HEK293T (cell line): Measurements from ENCODE around the gene C2orf72.
"Not testable (repeated sequence)": the region's sequence is repeated elsewhere in the genome, so short reads cannot be mapped to it uniquely, and the experiment has no call there.

Experiments
- CTCF ChIA-PET: fragments of 350-600 bp; formaldehyde crosslinking; extraction: SDS; loops from one replicate; lab custom pipeline; 2021; ENCODE audit warnings: antibody characterized with exemption, inconsistent platforms; lab: Yijun Ruan, JAX
- POLR2A ChIA-PET: fragments of 350-600 bp; formaldehyde crosslinking; extraction: SDS; loops from one replicate; lab custom pipeline; 2020; ENCODE audit warnings: antibody characterized with exemption, inconsistent platforms; lab: Yijun Ruan, JAX
- DNase-seq: peaks from one replicate; pipeline ENCODE4 v3.0.0; 2012; ENCODE audit warnings: mixed read lengths; ENCODE audit errors: extremely low spot score
- ARNT ChIP-seq: fragments of 450-650 bp; IDR thresholded peaks from 2 replicates; pipeline ENCODE4 v1.6.1; 2017; ENCODE audit warnings: mild to moderate bottlenecking
- BHLHE40 ChIP-seq: fragments of 450-650 bp; IDR thresholded peaks from 2 replicates; pipeline ENCODE4 v1.6.1; 2016; ENCODE audit warnings: mild to moderate bottlenecking, moderate library complexity, borderline replicate concordance
- CTBP1 ChIP-seq: fragments of 450-650 bp; IDR thresholded peaks from 2 replicates; pipeline ENCODE4 v1.6.1; 2016; ENCODE audit warnings: borderline replicate concordance
- ELF4 ChIP-seq: fragments of 450-650 bp; IDR thresholded peaks from 2 replicates; pipeline ENCODE4 v1.6.1; 2017; ENCODE audit warnings: antibody characterized with exemption
- FOXA1 ChIP-seq: fragments of 450-650 bp; IDR thresholded peaks from 2 replicates; pipeline ENCODE4 v1.6.1; 2016; ENCODE audit warnings: mild to moderate bottlenecking
- FOXK2 ChIP-seq: fragments of 450-650 bp; IDR thresholded peaks from 2 replicates; pipeline ENCODE4 v1.6.1; 2016; ENCODE audit warnings: mild to moderate bottlenecking
- FOXM1 ChIP-seq: fragments of 450-650 bp; IDR thresholded peaks from 2 replicates; pipeline ENCODE4 v1.6.1; 2017; ENCODE audit warnings: mild to moderate bottlenecking, borderline replicate concordance
- HDGF ChIP-seq: fragments of 450-650 bp; IDR thresholded peaks from 2 replicates; pipeline ENCODE4 v1.6.1; 2017; ENCODE audit warnings: antibody characterized with exemption, borderline replicate concordance
- L3MBTL2 ChIP-seq: fragments of 450-650 bp; conservative IDR thresholded peaks from 2 replicates; pipeline ENCODE4 v1.6.1; 2016; ENCODE audit warnings: mild to moderate bottlenecking
- LEF1 ChIP-seq: fragments of 450-650 bp; IDR thresholded peaks from 2 replicates; pipeline ENCODE4 v1.6.1; 2017; ENCODE audit warnings: mild to moderate bottlenecking, borderline replicate concordance
- NFRKB ChIP-seq: fragments of 450-650 bp; IDR thresholded peaks from 2 replicates; pipeline ENCODE4 v1.6.1; 2016; ENCODE audit warnings: mild to moderate bottlenecking, moderate library complexity
- PKNOX1 ChIP-seq: fragments of 450-650 bp; IDR thresholded peaks from 2 replicates; pipeline ENCODE4 v1.6.1; 2016
- SP1 ChIP-seq: fragments of 450-650 bp; IDR thresholded peaks from 2 replicates; pipeline ENCODE4 v1.6.1; 2017
- SUZ12 ChIP-seq: fragments of 450-650 bp; IDR thresholded peaks from 2 replicates; pipeline ENCODE4 v1.6.1; 2016; ENCODE audit warnings: mild to moderate bottlenecking
- TARDBP ChIP-seq: fragments of 450-650 bp; IDR thresholded peaks from 2 replicates; pipeline ENCODE4 v1.6.1; 2016
- ZNF384 ChIP-seq: fragments of 450-650 bp; IDR thresholded peaks from 2 replicates; pipeline ENCODE4 v1.6.1; 2016

Gene C2orf72

DNA sequence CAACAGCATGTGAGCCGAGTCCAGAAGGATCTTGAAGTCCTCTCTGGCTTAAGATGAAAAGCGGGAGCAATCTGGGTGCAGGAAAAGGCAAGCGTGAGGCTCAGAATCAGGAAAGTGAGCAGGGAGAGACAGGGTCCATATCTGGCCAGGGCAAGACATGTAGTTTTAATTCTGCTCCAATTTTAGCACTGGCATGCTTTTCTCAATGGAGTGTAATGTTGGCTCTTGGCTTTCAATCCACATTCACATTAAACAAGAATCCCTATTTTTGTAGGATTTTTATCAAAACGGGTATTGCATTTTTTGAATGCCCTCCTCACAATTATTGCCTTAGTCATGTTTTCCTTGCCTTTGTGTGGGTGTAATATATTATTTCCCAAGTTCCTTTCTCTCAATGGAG, 35.4 kb upstream of the C2orf72 start:
- TF ChIP-seq FOXK2 (no peak), HDGF (no peak), TARDBP (no peak), ELF4 (no peak), L3MBTL2 (no peak), PKNOX1 (no peak)
- POLR2A ChIA-PET, result no interaction called here
- CTCF ChIA-PET, result no interaction called here
- DNase-seq, result no peak

GRCh38 chr2:231002641-231003040, 34.7 kb upstream of the C2orf72 start:
- DNase-seq, result no peak
- POLR2A ChIA-PET, result no interaction called here
- TF ChIP-seq FOXM1 (no peak), FOXA1 (no peak), L3MBTL2 (no peak), CTBP1 (no peak)
- CTCF ChIA-PET, result interaction anchor here (1.1 kb wide), 1 partner anchor 15 kb away, joined by 3 read pairs; no protein-coding TSS in a partner anchor

GRCh38 chr2:231003186-231003585, 34.1 kb upstream of the C2orf72 start:
- CTCF ChIA-PET, result interaction anchor here (1.1 kb wide), 1 partner anchor 16 kb away, joined by 3 read pairs; no protein-coding TSS in a partner anchor
- no peak for DNase-seq

GRCh38 chr2:231004930-231005329, 32.4 kb upstream of the C2orf72 start:
- CTCF ChIA-PET, POLR2A ChIA-PET, DNase-seq: not testable (repeated sequence)

More at GRCh38 chr2:231003186-231003585, 34.1 kb upstream of the C2orf72 start:
- no peak for TF ChIP-seq TARDBP
- no peak for TF ChIP-seq L3MBTL2
- TF ChIP-seq LEF1, result no peak
- no peak for TF ChIP-seq CTBP1
- no peak for TF ChIP-seq HDGF
- no peak for TF ChIP-seq SUZ12
- no peak for TF ChIP-seq FOXA1
- no peak for TF ChIP-seq FOXK2
- TF ChIP-seq BHLHE40, result no peak
- TF ChIP-seq ZNF384, result no peak
- TF ChIP-seq FOXM1, result no peak
- TF ChIP-seq PKNOX1, result no peak
- TF ChIP-seq ARNT, result no peak
- TF ChIP-seq ELF4, result no peak
- no peak for TF ChIP-seq NFRKB
- TF ChIP-seq SP1, result no peak
- POLR2A ChIA-PET, result no interaction called here

DNA sequence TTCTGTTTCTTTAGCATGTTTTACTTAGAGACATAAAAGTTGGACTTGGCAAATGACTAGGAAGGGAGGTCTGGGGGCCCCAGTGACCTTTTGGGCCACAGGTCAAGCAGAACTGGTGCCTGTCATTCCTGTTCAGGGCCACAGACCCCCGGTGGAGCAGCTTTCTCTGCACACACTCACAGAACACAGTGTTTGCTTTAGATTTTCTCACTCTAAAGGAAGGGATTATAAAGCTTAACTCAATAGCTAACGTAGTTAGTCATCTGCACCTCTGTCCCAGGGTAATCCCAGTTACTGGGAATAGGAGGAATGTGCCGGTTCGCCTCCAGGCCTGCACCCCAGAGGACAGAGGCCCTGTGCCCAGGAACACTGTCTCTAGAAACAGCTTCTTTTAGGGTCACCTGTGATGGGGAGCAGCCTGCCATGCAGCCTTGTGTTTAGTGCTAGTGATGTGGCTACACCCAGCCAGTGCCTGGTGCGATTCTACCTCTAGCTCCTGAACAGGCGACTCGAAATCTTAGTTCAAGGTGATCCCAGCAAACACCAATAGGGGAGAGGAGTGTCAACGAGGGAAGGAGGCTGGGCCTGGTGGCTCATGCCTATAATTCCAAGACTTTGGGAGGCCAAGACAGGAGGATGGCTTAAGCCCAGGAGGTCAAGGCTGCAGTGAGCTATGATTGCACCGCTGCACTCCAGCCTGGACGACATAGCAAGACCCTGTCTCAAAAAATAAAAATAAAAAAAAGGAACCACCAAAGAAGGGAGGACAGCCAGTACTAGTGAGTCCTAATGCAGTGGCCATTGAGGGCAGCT, 29.8 kb upstream of the C2orf72 start:
- POLR2A ChIA-PET, result no interaction called here

DNA sequence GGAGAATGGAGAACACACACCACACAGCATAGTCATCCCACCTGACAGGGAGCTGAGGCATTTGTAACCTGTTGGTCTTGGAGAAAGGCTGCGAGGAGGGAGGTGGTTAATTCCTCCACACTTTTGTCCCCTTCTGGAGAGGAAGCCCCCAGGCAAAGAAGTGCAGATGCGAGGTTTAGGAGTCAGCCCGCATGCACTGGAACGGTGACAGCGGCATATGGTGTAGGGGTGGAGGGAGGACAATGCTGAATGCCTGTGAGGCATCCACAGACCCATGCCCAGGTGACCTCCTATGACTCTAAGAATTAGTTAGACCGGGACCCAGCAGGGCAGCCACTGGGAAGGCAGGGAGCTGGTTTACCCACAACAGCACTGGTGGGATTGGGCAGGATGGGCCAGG, 29.2 kb upstream of the C2orf72 start:
- ChIA-PET CTCF (no interaction called here), POLR2A (no interaction called here)
- DNase-seq, result no peak
- TF ChIP-seq FOXM1 (no peak), FOXK2 (no peak), PKNOX1 (no peak), FOXA1 (no peak), SUZ12 (no peak), SP1 (no peak), HDGF (no peak), L3MBTL2 (no peak), ELF4 (no peak), TARDBP (no peak), ARNT (no peak), LEF1 (no peak), CTBP1 (no peak)

More for the DNA sequence above, 29.8 kb upstream of the C2orf72 start:
- TF ChIP-seq SUZ12 (no peak), L3MBTL2 (no peak), ARNT (no peak), FOXK2 (no peak)
- CTCF ChIA-PET, result interaction anchor here (0.6 kb wide), 1 partner anchor 105 kb away, joined by 3 read pairs; no protein-coding TSS in a partner anchor
- no peak for DNase-seq

DNA sequence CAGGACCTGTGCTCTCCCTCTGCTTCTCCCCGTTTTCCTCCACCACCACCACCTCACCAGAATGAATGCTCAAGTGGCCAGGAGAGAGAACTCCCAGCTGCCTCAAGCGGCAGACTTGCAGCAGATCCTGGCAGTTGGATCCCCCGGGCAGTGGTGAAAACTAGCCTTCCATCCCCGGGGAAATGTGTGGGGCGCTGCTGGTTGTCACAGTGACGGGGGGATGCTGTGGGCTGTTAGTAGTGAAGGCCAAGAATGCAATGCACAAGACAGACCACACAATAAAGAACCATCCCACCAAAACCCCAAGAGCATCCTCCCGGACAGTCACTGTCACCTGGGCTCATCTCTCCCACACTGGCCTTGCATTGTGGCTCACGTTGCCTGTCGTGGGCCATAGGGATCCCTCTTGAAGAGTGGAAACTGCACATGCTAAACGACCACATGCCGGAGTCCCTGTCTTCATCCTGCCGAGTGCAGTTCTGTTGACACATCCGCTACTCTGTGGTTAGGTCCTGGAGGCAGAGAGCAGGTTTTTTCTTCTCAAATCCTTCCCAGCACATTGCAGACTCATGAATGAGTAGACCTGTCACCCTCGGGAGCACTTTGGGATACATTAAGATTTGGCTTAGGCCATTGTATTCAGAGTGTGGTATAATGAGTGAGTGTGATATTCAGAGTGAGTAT, 27.9 kb upstream of the C2orf72 start:
- no peak for DNase-seq
- TF ChIP-seq HDGF (no peak), PKNOX1 (no peak), L3MBTL2 (no peak), BHLHE40 (no peak), SUZ12 (no peak)
- CTCF ChIA-PET, result no interaction called here
- POLR2A ChIA-PET, result no interaction called here
